Measurements from ENCODE around the gene PRAC2.

Gene PRAC2

DNA sequence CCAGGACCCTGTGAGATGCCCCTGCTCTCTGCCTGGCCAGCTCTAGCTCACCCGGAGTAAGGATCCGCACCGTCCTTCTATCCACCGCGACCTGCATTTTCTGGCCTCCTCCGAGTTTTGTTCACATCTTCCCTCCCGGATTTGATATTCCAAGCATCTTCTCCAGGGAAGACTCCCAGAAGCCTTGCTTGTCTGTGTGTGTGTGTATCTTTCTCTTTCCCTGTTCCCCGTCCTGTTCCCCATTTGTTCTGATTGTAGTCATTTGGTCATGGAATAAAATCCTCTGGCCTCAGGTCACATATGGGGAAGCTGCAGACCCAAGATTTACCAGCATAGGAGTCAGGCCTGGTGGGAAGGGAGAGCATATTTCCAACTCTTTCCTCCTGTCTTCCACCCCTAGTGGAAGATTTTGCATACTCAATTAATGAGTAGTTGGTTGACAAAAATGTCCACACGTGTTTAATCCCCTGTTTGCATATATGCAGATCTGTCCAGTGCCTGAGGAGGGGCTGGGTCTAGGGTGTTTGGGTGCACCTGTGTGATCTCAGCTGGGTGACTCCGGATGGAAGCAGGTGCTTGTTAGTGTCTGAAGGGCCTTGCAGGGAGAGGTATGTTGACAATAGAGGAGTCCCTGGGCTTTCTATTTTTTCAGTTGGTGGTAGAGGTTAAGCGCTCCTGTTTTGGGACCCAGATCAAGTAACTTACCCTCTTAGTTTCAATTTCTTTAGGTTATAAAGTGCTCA lies 2.5 kb upstream of the PRAC2 start:
- no peak for DNase-seq

DNA sequence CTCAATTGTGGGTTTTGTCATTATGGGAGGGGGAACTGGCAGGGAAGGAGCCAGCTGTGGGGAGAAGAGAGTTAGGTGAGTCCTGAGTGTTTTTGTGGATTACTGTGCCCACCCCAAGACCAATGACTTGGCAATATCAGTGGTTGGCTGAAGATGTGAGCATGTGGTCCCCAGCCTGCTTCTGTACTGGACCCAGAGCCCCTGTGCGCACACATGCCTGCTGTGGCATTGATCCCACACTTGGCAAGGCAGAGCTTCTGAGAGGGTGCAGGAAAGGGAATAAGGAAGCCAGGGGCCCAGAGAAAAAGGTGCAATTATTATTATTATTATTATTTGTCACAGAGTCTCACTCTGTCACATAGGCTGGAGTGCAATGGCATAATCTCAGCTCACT lies 2.0 kb upstream of the PRAC2 start:
- DNase-seq: no peak

DNA sequence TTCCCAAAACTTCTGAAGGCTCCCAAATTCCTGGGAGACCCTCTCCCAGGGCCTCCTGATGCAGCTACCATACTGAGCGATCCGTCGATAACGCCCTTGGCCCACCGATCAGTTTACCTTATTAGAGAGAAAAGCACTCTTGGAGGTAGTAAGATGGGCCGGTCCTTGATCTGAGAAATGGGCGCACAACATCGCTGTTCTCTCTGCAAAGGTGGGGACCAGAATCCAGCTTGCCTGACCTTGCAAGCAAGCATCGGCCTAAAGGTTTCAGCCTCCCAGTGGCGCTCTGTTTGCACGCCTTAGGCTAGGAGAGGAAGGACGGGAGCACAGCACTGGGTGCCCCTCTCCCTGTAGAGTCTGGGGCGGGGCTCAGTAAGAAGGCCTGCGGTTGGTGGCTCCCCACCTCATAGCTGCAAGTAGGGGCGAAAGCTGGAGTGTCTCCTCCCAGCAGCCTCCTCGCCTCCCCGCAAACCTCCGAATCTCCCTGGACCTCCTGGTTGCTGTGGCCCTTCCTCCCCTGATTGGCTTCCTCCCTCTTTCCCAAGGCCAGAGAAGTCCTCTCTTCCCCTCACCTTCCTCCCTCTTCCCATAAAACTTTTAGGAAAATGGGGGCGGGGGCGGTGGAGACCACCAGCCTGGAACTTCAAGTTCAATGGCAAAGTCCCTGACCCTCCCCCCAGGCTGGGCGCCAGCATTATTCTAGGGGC lies 631 bp upstream of the PRAC2 start, which contains the start of gene PRAC1:
TSS of gene PRAC1 (minus strand) at position 318 of the 707 bp plus-strand sequence. CDS start at position 192, 126 bp downstream.
- DNase-seq: no peak

DNA sequence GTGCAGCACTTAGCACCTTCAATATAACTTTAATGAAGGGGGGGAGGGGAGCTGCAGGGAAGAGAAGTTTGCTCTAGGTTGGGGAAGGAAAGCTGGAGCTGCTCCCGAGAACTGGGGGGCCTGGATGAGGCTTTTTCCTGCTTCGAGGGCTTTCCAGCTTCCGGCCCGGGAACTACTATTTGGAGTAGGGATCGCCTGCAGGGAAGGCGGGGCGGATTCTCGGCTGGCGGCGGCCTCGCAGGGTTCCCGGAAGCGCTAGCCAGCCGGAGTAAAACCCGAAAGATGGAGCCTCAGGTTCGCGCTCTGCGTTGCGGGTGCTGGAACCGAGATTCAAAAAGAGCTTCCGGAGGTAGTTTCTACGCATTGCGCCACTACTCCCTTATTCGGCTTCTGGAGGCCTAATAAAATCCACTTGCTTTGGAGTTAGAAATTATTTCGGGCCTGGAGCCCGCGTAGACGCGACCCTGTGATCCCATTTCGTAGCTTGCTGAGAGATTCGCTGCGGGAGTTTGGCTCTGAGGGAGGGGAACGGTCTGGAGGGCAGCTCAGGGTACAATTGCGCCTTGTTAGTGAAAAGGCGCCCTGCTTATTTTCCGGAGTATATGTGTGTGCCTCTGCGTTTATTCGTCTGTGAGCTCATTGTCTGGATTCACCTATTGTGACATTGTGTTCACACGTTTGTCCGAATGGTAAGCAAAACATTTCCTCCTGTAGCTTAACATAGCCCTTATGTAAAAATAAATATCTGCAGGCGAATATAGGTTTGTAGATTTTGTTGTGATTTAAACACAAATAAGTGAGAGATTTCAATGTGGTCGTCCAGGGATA lies 652 bp downstream of the PRAC2 start:
- DNase-seq: no peak

DNA sequence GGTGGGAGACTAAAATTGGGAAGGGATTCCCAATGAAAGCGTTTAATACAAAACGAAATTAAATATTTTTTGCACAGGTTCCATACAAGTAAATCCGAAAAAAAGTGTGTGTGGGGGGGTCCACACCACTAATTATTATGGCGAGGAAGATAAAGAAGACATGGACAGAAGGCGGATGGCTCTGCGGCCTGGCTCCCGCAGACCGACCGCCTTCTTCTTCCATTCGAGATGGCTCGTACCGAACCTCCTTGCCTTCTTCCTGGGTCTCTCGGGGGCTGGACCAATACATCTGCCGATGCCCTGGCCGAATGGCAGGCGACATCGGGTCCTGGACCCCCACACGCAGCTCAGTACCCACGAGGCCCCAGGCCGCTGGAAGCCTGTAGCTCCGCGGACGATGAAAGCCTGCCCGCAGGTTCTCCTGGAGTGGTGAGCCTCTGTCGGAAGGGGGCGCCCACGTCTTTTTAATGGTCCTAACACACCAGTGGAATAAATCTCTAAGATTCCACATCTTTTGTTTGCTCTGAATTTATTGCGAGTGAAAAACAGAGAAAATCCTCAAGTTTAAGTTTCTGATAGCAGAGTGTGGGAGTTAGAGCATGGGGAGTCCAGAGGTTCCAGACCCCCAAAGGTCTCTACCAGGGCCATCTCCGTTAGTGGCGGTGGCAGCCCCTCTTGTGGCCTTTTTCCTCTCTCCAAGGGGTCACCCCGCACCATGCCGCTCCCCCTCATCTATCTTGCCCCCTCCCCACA lies 1.4 kb downstream of the PRAC2 start:
- DNase-seq: peak in 46 of 58 donors; percentile 1 to 73 (median 27)

DNA sequence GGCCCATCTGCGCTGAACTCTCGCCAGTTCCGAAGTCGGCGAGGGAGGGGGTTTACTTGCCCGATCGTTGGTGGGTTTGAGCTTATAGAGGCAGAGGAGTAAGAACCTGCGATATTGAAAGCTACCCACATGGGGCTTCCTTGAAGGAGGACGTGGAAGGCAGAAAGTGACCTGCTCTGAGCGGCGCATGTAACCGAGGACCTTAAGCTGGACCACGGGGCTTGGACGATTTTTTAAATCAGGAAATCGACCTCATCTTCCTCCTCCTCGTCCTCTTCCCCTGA lies 2.0 kb downstream of the PRAC2 start:
- DNase-seq: no peak

DNA sequence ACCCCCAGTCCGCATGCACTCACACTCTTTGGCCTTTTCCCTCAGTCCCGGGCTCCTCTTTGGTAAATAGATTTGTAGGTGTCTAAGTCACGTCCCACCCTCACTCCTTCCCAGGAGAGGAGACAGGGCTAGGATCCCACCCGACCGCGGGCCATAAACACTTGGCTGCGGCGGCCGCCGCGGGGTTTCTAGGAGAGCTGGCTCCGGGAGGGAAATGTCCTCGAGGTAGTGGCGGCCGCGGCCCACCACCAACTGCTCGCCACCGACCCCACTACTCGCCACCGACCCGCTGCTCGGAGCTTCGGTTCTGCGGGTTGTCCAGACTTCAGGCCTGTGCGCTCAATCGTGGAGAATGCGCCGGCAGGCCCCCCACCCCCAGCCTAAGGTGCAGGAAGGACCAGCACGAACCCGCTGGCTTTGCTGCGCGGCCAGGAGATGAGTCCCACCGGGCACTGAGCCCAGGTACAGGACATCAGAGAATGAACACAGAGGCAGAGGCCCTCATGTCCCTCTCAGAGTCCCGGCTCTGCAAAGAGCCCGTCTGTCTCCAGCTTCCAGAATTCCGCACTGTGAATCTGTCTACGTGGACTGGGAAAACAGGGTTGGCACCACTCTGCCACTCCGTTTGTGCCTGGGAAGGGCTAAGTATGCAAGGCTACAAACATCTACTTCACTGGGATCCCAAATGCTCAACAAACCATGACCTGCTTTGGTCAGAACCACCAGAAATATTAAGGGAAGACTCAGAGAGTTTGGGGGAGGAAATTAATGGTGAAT lies 2.5 kb downstream of the PRAC2 start:
- DNase-seq: no peak

DNA sequence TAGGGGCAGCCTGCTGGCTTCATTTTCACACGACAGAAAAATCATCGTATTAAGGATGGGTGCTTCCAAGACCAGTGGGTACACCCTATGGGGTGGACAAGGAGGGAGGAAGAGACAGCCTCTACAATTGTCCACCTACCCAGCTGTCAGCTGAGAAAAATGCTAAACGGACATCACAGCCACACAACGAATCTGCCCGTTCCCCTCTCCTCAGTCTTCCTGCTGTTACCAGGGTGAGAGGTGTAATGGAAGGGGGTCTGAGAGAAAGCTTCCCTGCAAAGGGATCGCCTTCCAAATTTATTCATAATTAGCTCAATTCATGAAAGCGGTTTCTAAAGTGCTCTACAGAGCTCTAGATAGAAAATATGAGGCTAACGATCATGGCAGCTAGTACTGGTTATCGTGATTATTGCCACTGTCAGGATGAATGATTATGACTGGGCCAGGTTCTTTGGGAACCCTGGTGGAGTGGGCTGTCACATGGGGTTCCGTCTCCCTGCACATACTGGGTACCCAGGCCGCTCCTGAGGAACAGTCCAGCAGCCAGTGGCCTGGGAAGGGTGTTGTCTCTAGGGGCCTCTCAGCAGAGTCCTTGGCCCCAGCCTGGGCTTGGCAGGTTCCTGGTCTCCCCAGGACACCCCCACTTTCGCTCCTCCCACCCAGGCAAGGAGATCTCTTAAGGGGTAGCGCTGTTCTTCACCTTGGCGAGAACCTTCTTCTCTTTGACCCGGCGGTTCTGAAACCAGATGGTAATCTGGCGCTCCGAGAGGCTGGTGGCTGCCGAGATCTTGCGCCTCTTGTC lies 3.3 kb downstream of the PRAC2 start:
- no peak for DNase-seq

DNA sequence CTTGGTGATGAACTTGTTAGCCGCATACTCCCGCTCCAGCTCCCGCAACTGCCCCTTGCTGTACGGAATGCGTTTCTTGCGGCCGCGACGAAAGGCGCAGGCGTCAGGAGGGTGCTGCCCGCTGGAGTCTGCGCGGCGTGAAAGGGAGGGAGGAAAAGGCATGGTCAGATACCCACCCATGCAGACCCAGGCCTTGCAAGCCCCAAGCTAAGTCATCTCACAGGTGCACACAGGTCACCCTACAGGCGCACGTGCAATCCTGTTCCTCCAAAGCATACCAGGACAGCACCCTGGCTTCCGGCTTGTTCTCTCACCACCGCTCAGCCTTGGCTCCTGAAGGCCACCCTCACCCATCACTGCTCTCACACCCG lies 3.9 kb downstream of the PRAC2 start:
- no peak for DNase-seq

DNA sequence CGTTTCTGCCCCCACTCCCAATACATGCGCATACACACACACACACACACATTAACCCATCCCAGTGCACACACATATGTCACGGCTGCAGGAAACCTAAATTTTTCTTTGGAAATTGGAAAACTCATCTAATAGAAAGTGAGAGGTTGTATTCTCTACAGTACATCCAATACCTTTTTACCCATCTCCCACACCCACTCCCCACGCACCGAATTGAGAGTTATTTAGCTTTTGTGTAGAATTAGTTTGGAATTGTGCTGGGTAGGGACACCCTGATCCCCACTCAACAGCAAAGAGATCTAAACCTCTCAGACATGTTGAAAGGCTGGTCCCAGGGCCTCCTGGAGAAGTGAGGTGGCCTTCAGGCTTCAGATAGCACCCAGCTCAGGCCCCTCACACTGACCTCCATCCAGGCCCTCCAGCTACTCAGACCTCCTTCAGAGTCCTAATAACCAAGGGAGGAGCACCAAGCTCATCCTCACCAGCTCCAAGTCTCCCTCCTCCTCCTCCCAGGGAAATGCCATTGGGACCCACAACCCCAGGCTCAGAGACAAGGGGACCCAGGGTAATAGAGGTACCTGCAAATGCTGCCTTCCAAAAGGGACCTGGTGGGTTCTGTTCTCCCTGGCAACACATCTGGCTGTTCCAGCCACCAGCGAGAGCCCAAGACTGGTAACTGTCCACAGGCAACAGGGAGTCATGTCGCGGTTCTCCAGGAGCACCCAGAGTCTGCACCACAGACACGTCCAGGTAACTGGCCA lies 4.6 kb downstream of the PRAC2 start:
- DNase-seq: no peak

DNA sequence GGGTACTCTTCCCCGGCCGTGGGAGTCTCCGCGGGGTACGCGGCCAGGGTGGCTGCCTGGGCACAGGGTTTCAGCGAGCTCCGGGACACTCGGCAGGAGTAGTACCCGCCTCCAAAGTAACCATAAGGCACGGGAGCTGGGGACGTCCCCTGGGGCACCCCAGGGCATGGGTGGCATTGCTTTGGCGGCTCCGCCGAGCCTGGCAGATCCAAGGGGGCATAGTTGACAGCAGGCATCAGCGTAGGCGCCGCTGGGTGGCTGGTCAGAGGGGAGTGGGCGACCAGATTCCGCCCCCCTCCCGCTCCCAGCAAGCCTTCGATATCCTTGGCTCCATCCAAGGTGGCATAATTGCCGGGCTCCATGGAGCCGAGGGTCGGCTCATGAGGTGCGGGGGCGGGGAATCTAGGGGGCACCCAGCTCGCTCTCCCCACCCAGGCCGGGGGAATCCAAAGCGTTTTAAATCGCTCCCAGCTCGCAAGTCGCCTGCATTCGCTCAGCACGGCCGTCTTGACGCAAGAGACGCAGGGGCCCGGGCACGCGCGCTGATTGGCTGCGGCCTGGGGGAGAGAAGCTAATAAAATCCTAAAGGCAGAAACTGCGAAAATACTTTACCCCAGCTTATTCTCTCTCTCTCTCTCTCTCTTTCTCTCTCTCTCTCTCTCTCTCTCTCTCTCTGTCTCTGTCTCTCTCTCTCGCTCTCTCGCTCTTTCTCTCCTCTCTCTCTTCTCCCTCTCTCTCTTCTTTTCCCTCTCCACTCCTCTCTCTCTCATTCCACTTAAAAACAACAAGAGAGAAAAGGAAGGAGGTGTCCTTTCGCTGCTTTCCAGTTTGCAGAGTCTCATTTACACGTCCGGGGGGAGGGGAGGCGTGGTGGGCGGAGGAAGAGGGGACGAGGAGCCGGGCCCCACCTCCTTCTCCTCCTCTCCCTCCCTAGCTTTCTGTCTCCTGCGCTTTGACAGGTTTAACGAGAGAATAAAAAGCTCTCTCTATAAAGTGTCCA lies 5.5 kb downstream of the PRAC2 start, which contains the start of gene HOXB13:
TSS of gene HOXB13 (minus strand) at position 519 of the 1,000 bp plus-strand sequence. CDS start at position 362, 157 bp downstream.
- DNase-seq: no peak

DNA sequence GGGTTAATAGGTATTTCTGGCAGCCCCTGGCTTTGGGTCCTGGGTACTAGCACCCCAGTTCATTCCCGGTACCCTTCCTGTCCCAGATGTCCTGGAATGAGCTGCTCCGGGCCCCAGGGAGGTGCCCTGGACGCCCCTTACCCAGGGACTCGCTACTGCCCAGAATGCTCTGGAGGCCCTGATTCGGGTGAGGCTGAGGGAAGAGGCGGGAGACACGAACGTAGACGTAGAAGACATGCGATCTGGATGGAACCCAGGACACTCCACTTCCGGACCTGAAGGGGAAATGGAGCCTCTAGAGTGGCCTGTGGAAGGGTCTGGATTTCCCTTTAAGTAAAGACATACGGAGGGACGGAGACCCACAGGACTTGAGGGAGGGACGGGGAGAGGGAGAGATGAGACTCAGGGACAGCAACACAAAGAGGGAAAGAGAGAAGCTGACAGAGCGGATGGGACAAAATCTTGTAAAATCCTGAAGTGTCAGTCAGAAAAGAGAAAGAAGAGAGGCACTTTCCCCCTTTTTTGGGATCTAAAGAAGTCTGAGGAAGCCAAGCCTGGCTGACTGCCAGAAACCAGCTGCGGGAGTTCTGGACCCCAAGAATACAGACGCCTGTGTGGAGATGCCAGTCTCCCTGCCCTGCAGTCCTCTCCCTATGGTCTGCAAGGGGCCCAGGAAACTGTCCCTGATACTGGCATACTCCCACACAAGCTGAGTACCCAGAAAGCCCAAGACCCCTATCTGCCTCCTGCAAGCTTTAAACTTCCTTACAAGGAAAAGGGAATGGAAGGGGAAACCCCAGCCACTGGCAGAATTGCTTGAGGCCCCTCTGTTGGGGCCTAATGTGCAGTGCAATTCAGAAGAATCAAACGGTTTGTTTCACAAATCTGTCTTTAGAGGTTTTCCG lies 6.6 kb downstream of the PRAC2 start:
- no peak for DNase-seq

DNA sequence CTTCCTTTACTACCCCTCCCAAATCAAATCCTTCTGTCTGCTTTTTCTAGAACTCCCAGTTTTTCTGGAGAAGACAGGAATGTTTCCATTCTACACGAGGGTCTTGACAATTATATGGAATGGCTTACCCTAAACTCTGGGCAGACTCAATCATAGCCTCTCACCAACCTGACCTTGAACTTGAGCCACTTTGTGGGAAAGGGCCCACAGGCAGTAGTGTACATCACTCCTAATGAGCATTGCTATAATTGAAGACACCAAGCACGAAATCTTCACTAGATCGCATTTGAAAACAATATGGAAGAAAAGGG lies 7.2 kb downstream of the PRAC2 start:
- no peak for DNase-seq

DNA sequence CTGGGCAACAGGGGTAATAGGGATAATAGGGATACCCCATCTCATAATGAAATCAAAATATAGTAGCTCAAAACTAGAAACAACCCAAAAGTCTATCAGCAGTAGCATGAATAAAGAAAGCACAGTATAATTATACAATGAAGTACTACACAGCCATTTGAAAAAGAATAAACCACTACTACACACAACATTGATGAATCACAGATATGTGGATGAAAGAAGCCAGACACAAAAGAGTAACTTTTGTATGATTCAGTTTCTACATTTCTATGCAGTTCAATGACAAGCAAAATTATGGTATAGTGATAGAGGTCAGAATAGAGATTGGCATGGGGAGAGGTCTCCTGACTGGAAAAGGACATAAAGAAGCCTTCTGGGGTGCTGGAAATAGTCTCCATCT lies 8.4 kb downstream of the PRAC2 start:
- no peak for DNase-seq

DNA sequence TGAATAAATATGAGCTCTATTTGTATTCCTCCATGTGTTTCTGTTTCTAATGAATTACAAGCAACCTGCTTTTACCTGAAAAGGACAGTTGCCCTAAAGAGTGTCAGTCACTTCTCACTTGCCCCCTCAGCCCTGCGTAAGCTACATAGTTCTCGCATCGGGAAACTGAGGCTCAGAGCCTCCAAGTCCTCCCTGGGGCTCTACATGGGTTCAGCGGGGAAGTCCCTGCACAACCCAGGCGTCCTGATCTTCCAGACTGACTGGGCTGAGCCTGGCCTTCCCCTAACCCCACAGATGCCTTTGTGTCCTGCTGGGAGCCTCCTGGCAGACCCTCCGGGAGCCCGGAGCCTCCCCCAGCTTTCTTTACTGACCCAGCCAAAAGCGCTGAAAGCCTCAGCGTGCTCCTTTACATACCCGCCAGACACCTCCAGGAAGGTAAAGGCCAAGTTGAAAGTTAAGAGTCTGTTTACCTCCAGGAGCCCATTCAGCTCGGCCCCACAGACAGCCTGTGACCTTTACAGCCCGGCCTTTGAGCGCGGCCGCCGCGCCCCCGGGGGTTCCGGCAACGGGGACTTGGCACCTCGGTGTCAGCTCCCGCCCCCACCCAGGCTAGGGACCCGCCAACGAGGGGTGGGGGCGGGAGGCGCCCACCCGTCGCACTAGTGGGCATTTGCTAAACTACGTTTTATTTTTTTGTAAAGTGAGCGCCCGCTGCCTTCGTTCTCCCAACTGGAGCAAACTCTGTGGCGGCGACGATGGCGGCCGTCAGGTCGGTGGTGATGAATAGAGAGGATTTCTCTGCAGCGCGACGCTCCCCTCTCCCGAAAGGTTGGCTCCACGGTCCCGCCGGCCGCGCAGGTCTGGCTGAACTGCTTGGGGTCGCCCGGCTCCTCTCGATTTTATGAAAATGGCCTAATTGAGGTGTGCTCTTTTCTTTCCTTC lies 10.0 kb downstream of the PRAC2 start:
- DNase-seq: no peak

Data from anterior cingulate cortex (tissue), 58 donors.